AG04449 (cell line): ENCODE measurements around the gene KRTAP10-3.
"Not testable (repeated sequence)": the region's sequence is repeated elsewhere in the genome, so short reads cannot be mapped to it uniquely, and the experiment has no call there.

Source experiments
- CTCF ChIA-PET: fragments of 350-600 bp; formaldehyde crosslinking; extraction: SDS; loops from one replicate; lab custom pipeline; 2021; ENCODE audit warnings: antibody characterized with exemption; lab: Yijun Ruan, JAX
- POLR2A ChIA-PET: fragments of 400-600, 350-600 bp; formaldehyde crosslinking; extraction: SDS; loops from one replicate; lab custom pipeline; 2020; ENCODE audit warnings: antibody characterized with exemption, inconsistent platforms; lab: Yijun Ruan, JAX
- DNase-seq: peaks from one replicate; pipeline ENCODE4 v3.0.0-alpha.2; 2010; ENCODE audit warnings: low read depth, low spot score
- H3K4me3 ChIP-seq: 2 replicates; pipeline ENCODE4 v1.5.1; 2011; ENCODE audit warnings: low read depth, mild to moderate bottlenecking, control low read depth, low read length
- TF ChIP-seq, protein P1 (sequence below): IDR thresholded peaks from one replicate; pipeline ENCODE4 v1.5.1; 2011; ENCODE audit warnings: mild to moderate bottlenecking, moderate library complexity, low read length, control low read depth, inconsistent platforms; ENCODE audit not compliant: insufficient read depth; ENCODE audit errors: missing control alignments

KRTAP10-3 gene

DNA sequence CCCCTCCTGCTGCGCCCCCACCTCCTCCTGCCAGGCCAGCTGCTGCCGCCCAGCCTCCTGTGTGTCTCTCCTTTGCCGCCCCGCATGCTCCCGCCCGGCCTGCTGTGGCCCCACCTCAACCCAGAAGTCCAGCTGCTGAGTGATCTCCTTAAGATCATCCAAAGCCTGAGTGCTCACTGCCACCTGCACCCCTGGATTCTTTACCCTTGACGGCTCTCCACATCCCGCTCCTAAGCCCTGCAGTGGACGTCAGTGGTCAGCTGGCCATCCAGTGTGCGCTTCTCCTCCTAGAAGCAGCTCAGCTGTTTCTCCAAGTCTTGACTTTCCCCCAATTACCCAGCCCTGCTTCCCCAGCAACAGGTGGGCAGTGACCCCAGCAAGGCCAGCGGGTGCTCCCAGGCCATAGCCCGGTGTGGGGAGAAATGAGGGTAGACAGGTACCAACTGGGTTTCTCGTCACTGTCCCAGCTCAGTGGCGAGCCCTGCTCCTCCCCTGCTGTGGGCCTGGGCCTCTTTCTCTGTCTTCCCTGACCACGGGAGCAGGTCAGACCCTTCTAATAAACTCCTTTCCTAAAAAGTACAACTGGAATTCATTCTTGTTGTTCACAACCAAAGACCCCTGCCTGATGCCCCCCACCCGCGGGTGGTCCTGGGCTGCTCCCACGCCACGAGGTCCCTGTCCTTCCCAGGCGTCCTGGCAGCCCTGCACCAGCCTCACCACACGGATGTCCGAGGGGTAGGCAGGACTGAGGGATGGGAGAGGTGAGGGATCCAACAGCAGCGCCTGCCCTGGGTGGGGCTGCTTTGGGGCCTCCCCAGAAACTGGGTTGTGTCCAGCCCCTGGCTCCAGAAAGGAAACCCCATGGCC lies 43.2 kb upstream of the KRTAP10-3 start:
- no peak for DNase-seq
- H3K4me3 ChIP-seq = no peak overlapping the region
- ChIA-PET POLR2A (no interaction called here), CTCF (no interaction called here)
- TF ChIP-seq, protein P1, sequence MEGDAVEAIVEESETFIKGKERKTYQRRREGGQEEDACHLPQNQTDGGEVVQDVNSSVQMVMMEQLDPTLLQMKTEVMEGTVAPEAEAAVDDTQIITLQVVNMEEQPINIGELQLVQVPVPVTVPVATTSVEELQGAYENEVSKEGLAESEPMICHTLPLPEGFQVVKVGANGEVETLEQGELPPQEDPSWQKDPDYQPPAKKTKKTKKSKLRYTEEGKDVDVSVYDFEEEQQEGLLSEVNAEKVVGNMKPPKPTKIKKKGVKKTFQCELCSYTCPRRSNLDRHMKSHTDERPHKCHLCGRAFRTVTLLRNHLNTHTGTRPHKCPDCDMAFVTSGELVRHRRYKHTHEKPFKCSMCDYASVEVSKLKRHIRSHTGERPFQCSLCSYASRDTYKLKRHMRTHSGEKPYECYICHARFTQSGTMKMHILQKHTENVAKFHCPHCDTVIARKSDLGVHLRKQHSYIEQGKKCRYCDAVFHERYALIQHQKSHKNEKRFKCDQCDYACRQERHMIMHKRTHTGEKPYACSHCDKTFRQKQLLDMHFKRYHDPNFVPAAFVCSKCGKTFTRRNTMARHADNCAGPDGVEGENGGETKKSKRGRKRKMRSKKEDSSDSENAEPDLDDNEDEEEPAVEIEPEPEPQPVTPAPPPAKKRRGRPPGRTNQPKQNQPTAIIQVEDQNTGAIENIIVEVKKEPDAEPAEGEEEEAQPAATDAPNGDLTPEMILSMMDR = no peak

DNA sequence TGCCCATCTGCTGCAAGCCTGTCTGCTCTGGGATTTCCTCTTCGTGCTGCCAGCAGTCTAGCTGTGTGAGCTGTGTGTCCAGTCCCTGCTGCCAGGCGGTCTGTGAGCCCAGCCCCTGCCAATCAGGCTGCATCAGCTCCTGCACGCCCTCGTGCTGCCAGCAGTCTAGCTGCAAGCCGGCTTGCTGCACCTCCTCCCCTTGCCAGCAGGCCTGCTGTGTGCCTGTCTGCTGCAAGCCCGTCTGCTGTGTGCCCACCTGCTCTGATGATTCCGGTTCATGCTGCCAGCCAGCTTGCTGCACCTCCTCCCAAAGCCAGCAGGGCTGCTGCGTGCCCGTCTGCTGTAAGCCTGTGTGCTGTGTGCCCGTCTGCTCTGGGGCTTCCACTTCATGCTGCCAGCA lies 42.5 kb upstream of the KRTAP10-3 start:
- DNase-seq, POLR2A ChIA-PET, CTCF ChIA-PET, H3K4me3 ChIP-seq: not testable (repeated sequence)

DNA sequence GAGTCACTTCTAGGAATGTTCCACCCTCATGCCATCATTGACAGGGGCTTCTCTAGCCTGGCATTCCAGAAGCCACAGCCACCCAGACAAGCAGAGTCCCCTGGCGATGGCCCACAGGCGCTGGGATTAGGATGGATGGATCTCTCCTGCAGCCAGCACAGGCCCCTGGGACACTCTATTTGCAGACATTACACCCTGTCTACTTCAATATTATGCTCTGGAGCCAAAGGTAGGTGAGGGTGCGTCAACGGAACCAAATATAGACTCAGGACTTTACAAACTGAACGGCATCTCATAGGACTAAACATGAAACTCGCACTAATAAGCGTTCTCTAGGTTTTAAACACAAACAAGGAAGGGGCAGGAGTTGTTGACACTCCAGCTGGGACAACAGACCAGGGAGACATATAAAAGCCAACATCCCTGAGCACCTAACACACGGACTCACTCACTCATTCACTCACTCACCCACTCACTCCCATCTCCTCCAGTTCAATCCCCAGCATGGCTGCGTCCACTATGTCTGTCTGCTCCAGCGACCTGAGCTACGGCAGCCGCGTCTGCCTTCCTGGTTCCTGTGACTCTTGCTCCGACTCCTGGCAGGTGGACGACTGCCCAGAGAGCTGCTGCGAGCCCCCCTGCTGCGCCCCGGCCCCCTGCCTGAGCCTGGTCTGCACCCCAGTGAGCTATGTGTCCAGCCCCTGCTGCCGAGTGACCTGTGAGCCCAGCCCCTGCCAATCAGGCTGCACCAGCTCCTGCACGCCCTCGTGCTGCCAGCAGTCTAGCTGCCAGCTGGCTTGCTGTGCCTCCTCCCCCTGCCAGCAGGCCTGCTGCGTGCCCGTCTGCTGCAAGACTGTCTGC lies 41.8 kb upstream of the KRTAP10-3 start, which contains the start of gene KRTAP10-7:
Gene KRTAP10-7 (plus strand): TSS at position 480 of the 861 bp plus-strand sequence. CDS start 25 bp downstream, at position 505.
- DNase-seq, POLR2A ChIA-PET, CTCF ChIA-PET: not testable (repeated sequence)

DNA sequence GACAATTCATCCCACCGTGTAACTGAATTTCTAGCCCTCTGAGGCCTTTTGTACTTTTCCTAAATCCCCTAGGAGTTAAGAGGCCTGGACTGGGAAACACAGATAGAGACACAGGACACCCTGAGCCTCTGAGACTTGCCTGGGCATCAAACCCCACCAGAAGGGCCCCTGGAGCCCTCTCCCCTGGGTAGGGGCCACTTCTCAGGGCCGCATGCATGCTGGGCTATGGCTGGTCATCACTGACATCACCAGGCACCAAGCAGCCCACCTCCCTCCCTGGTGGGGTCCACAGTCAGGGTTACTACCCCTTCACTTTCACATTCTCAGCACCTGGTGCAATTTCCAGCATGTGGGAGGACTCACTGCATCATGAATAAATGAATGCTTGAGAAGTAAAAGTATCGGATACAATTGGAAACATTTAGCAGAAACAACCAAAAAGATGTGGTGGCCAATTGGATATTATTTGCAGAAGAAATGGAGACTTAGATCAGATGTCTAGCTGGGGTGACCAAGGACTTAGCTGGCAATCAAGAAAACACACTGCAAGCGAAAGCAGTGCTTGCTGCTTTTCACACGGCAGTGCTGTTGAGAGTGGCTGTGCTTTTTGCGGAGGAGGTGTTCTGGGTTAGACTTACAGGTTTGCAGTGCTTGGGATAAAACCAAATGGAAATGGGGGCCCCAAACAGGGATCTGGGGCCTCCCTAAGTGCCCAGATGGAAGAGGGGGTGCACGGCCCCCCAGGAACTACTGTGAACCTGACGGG lies 40.9 kb upstream of the KRTAP10-3 start:
- DNase-seq = no peak
- TF ChIP-seq, protein P1 = no peak
- ChIA-PET CTCF (no interaction called here), POLR2A (no interaction called here)
- no peak overlapping the region for H3K4me3 ChIP-seq

More for the DNA sequence above, 41.8 kb upstream of the KRTAP10-3 start, which contains the start of gene KRTAP10-7:
- not testable (repeated sequence) for H3K4me3 ChIP-seq

DNA sequence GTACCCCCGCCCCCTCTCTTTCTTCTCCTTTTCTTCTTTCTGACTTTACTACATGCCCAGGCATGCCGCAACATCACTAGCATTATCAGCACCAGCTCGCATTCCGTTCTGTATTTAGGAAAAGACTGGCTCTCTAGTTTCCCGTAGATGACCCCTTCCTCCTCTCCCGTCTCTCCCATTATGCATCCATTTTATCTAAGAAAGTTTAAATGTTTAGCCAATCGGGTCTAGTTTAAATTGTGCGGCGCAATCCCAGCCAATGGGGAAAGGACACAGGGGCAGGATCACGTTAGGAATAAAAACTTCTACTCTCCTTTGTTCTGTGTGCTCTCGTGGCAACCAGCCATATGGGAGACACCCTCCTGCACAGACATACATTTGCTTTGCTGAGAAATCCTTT lies 39.5 kb upstream of the KRTAP10-3 start:
- H3K4me3 ChIP-seq = no peak overlapping the region
- ChIA-PET POLR2A (no interaction called here), CTCF (no interaction called here)
- no peak for DNase-seq
- TF ChIP-seq, protein P1 = no peak

DNA sequence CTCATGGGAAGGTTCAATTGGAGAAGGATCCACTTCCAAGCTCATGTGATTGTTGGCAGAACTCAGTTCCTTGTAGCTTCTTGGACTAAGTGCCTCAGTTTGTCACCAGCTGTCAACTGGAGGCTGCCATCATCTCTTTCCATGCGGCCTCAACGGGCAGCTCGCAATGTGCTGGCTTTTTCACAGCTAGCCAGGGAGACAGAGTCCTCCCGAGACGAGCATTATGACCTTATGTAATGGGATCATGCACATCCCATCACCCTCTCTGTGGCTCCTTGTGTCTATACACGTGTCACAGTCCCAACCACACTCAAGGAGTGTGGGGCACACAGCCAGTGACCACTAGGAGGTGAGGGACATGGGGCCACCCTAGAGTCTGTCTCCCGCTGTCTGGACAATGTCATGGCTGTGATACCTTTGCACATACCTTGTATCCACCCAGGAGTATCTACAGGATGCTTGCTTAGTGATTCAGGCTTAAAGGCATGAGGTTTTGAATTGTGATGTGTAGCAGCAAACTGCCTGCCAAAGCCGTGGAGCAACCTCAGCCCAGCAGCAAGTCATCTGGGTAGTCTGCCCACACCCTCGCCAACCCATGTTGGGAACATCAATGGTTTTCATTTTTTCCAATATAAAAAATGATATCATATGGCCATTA lies 37.6 kb upstream of the KRTAP10-3 start:
- no peak overlapping the region for H3K4me3 ChIP-seq

More for the DNA sequence above, 37.6 kb upstream of the KRTAP10-3 start:
- TF ChIP-seq, protein P1 = no peak
- CTCF ChIA-PET = no interaction called here
- no peak for DNase-seq
- POLR2A ChIA-PET = no interaction called here
